GM12878 (cell line): ENCODE results near the gene MEOX1.

Source experiments
- ATF2 ChIP-seq: IDR thresholded peaks from 2 replicates; pipeline ENCODE4 v1.6.1; 2012; ENCODE audit warnings: low read length, inconsistent platforms
- BMI1 ChIP-seq: fragments of 450-650 bp; IDR thresholded peaks from 2 replicates; pipeline ENCODE4 v1.6.1; 2016; ENCODE audit warnings: mild to moderate bottlenecking, moderate library complexity, borderline replicate concordance
- CTCF ChIP-seq, 3 experiments: IDR thresholded peaks in 2 of 3; conservative IDR thresholded peaks in 1 of 3; 2 replicates each; pipeline ENCODE4 v1.5.1; 2011; ENCODE audit warnings: low read depth in 3 of 3, low read length in 3 of 3, mild to moderate bottlenecking in 3 of 3, control low read depth in 2 of 3, moderate library complexity in 2 of 3, inconsistent platforms in 1 of 3, mixed read lengths in 1 of 3; ENCODE audit not compliant: control insufficient read depth in 2 of 3, insufficient read depth in 1 of 3; ENCODE audit errors: extremely low read depth in 1 of 3
- EP300 ChIP-seq, 2 experiments: fragments of 150-350 bp in 1 of 2; IDR thresholded peaks; 2 replicates each; pipeline ENCODE4 v1.6.1; 2011 to 2012; ENCODE audit warnings: low read depth in 2 of 2, low read length in 2 of 2, borderline replicate concordance in 1 of 2, improper control_type of control experiment in 1 of 2, inconsistent platforms in 1 of 2; ENCODE audit not compliant: control insufficient read depth in 1 of 2
- GABPA ChIP-seq: IDR thresholded peaks from 2 replicates; pipeline ENCODE4 v1.6.1; 2014; ENCODE audit warnings: antibody characterized with exemption, low read depth, mild to moderate bottlenecking, inconsistent platforms
- NFYB ChIP-seq: IDR thresholded peaks from 2 replicates; pipeline ENCODE4 v1.6.1; 2011; ENCODE audit warnings: low read depth, mild to moderate bottlenecking, low read length, improper control_type of control experiment, moderate library complexity; ENCODE audit not compliant: insufficient read depth
- SMAD5 ChIP-seq: IDR thresholded peaks from 2 replicates; pipeline ENCODE4 v1.6.1; 2016; ENCODE audit warnings: antibody characterized with exemption, low read depth
- SP1 ChIP-seq: IDR thresholded peaks from one replicate; pipeline ENCODE4 v1.6.1; 2011; ENCODE audit warnings: low read depth, low read length
- SREBF2 ChIP-seq: IDR thresholded peaks from 2 replicates; pipeline ENCODE4 v1.6.1; 2012; ENCODE audit warnings: mild to moderate bottlenecking, low read length
- TF ChIP-seq, protein P1 (sequence below): IDR thresholded peaks from 2 replicates; pipeline ENCODE4 v1.6.1; 2012; ENCODE audit warnings: low read depth, low read length, improper control_type of control experiment
- TF ChIP-seq, protein P2 (sequence below): IDR thresholded peaks from 2 replicates; pipeline ENCODE4 v1.6.1; 2011; ENCODE audit warnings: borderline replicate concordance, low read depth, mild to moderate bottlenecking, moderate library complexity, low read length; ENCODE audit not compliant: insufficient read depth, poor library complexity, severe bottlenecking

GRCh38 chr17:43683928-43684653, 22.4 kb upstream of the MEOX1 start:
- TF ChIP-seq, protein P1, sequence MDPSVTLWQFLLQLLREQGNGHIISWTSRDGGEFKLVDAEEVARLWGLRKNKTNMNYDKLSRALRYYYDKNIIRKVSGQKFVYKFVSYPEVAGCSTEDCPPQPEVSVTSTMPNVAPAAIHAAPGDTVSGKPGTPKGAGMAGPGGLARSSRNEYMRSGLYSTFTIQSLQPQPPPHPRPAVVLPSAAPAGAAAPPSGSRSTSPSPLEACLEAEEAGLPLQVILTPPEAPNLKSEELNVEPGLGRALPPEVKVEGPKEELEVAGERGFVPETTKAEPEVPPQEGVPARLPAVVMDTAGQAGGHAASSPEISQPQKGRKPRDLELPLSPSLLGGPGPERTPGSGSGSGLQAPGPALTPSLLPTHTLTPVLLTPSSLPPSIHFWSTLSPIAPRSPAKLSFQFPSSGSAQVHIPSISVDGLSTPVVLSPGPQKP: no peak
- TF ChIP-seq BMI1 (no peak), CTCF (IDR thresholded peaks at IDR 0.05 in 2 of 3, conservative IDR thresholded peaks at IDR 0.05 in 1 of 3; ENCODE audit: control insufficient read depth in 2 of 3, extremely low read depth in 1 of 3, insufficient read depth in 1 of 3, low read depth in 3 of 3, low read length in 3 of 3) (no peak), SREBF2 (no peak), SMAD5 (no peak), GABPA (no peak), EP300 (IDR thresholded peaks at IDR 0.05; ENCODE audit: borderline replicate concordance in 1 of 2, control insufficient read depth in 1 of 2, low read depth in 2 of 2, low read length in 2 of 2) (no peak), ATF2 (no peak), SP1 (no peak), NFYB (no peak)
- TF ChIP-seq, protein P2, sequence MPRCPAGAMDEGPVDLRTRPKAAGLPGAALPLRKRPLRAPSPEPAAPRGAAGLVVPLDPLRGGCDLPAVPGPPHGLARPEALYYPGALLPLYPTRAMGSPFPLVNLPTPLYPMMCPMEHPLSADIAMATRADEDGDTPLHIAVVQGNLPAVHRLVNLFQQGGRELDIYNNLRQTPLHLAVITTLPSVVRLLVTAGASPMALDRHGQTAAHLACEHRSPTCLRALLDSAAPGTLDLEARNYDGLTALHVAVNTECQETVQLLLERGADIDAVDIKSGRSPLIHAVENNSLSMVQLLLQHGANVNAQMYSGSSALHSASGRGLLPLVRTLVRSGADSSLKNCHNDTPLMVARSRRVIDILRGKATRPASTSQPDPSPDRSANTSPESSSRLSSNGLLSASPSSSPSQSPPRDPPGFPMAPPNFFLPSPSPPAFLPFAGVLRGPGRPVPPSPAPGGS: no peak
